Tibial nerve (tissue), 4 donors: ENCODE results near the gene CDNF. TPM values are rescaled to one million over a fixed set of nuclear protein-coding genes. Genes with fewer than 3 reads are reported as not detected.

ENCODE experiments used
- DNase-seq, 2 donors: peaks; one replicate each; pipeline ENCODE4 v3.0.0-alpha.2; 2019; ENCODE audit warnings: low spot score in 2 of 2
- H3K27ac ChIP-seq, 4 donors: fragments of 200-600 bp; sonication (generic) in 3 of 4; one replicate each; pipeline ENCODE4 v1.5.1; 2017 to 2019; ENCODE audit warnings: mild to moderate bottlenecking in 1 of 4
- H3K27me3 ChIP-seq, 2 donors: fragments of 200-600 bp; sonication (generic) in 1 of 2; one replicate each; pipeline versions ENCODE4 v1.5.1 to v1.6.0; 2017 to 2019
- H3K36me3 ChIP-seq, 3 donors: fragments of 200-600 bp; sonication (generic); one replicate each; pipeline ENCODE4 v1.5.1; 2018 to 2019
- H3K4me1 ChIP-seq, 4 donors: fragments of 200-600 bp; sonication (generic) in 3 of 4; one replicate each; pipeline ENCODE4 v1.5.1; 2017 to 2019
- H3K4me3 ChIP-seq, 4 donors: fragments of 200-600 bp; sonication (generic) in 3 of 4; one replicate each; pipeline ENCODE4 v1.5.1; 2017 to 2019; ENCODE audit warnings: mild to moderate bottlenecking in 1 of 4, moderate library complexity in 1 of 4
- H3K9me3 ChIP-seq, 4 donors: fragments of 200-600 bp; sonication (generic) in 3 of 4; one replicate each; pipeline ENCODE4 v1.5.1; 2017 to 2019
- EP300 ChIP-seq, 2 donors: sonication (generic); formaldehyde crosslinking; IDR thresholded peaks; one replicate each; pipeline ENCODE4 v1.6.1; 2017; ENCODE audit warnings: antibody characterized with exemption in 2 of 2, mild to moderate bottlenecking in 1 of 2
- POLR2A ChIP-seq, 2 donors: fragments of 450-650 bp; IDR thresholded peaks; one replicate each; pipeline ENCODE4 v1.6.1; 2017; ENCODE audit warnings: antibody characterized with exemption in 2 of 2, mild to moderate bottlenecking in 2 of 2, moderate library complexity in 2 of 2
- WGBS, 2 donors: methylation state at CpG; one replicate each; pipeline ENCODE4 v1.1.5; 2018; 5-methylcytosine and 5-hydroxymethylcytosine counted together
- total RNA-seq, 4 donors: library from RNA; depleted of rRNA; stranded (reverse); fragments of >200 nt; gene quantifications; one replicate each; pipeline ENCODE4 v1.1.0, GENCODE V29; 2016
- TF ChIP-seq, protein P1 (sequence below), 5 experiments: fragments of 200-600 bp in 3 of 5; fragments of 450-650 bp in 2 of 5; sonication (generic) in 3 of 5; IDR thresholded peaks; one replicate each; pipeline ENCODE4 v1.5.1; 2016 to 2019; ENCODE audit warnings: antibody characterized with exemption in 5 of 5, mild to moderate bottlenecking in 3 of 5, moderate library complexity in 2 of 5

The CDNF gene
- total RNA-seq, 4 donors from 2014 or later: 1.2 to 5.0 (median 4.6) TPM; not detected in 1

DNA sequence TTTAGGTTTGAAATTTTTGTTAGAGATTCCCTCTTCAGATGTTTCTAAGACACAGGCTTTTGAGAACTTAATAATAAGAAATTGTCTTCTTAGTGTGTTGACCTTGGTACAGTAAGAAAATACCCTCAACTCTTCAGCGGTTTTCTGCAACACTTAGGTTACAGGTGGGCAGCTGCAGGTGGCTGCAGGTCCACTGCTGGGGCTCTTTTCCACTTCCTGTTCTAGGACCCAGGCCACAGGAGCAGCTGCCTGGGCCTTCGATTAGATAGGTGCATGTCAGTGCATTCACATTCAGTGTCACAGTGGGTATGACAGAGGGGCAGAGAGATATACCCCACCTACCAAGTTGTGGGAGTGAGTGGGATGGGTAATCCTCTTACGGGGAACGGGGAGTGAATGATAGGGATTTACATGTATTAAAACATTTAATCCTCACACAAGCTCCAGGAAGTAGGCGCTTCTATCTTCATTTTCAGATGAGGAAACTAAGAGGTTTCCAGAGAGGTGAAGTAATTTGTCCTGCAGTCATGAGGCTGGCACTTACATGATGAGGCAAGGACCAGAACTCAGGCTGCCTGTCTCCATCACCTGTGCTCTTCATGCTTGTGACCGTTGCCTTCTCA lies 20.6 kb upstream of the CDNF start:
- Histone ChIP-seq H3K4me1 (no peaks in the 10 kb centered on the region), H3K36me3 (peaks cover 0 to 72% (median 0%) of the 10 kb centered on the region in 3 donors), H3K9me3 (no peaks in the 10 kb centered on the region), H3K27me3 (no peaks in the 10 kb centered on the region), H3K4me3 (no peak overlapping the region), H3K27ac (no peak overlapping the region)
- TF ChIP-seq POLR2A (IDR thresholded peaks at IDR 0.05): no peak
- TF ChIP-seq, protein P1, sequence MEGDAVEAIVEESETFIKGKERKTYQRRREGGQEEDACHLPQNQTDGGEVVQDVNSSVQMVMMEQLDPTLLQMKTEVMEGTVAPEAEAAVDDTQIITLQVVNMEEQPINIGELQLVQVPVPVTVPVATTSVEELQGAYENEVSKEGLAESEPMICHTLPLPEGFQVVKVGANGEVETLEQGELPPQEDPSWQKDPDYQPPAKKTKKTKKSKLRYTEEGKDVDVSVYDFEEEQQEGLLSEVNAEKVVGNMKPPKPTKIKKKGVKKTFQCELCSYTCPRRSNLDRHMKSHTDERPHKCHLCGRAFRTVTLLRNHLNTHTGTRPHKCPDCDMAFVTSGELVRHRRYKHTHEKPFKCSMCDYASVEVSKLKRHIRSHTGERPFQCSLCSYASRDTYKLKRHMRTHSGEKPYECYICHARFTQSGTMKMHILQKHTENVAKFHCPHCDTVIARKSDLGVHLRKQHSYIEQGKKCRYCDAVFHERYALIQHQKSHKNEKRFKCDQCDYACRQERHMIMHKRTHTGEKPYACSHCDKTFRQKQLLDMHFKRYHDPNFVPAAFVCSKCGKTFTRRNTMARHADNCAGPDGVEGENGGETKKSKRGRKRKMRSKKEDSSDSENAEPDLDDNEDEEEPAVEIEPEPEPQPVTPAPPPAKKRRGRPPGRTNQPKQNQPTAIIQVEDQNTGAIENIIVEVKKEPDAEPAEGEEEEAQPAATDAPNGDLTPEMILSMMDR (IDR thresholded peaks at IDR 0.05): no peak
- no peak for TF ChIP-seq EP300 (IDR thresholded peaks at IDR 0.05)
- no peak for DNase-seq
- WGBS, 2 donors: 91 to 95% methylated on average over 6 of the region's 6 CpGs

DNA sequence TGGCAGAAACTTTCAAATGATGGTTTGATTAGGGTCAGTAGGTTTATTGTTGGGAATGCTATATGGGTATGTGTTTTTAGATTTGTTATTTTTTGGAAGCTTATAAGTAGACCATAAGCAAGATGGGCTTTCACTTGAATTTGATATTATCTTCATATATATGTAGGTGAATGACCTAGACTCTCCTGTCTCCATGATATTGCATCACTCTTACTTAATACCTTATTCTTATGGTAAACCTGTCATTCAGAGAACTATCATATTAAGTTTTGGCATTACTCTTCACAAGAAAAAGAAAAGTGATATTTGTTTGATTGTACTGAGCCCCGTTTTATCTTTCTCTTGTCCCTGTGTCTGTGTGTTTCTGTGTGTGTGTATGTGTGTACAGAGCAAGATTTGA lies 17.6 kb upstream of the CDNF start:
- Histone ChIP-seq H3K36me3 (peaks cover 0 to 60% (median 0%) of the 10 kb centered on the region in 3 donors), H3K27me3 (no peaks in the 10 kb centered on the region), H3K4me3 (no peak overlapping the region), H3K9me3 (no peaks in the 10 kb centered on the region), H3K4me1 (no peaks in the 10 kb centered on the region), H3K27ac (no peak overlapping the region)
- WGBS, 2 donors: 88 to 96% methylated on average over 1 of the region's 1 CpG
- TF ChIP-seq, protein P1 (IDR thresholded peaks at IDR 0.05): no peak
- TF ChIP-seq POLR2A (IDR thresholded peaks at IDR 0.05): no peak
- TF ChIP-seq EP300 (IDR thresholded peaks at IDR 0.05): no peak
- no peak for DNase-seq

DNA sequence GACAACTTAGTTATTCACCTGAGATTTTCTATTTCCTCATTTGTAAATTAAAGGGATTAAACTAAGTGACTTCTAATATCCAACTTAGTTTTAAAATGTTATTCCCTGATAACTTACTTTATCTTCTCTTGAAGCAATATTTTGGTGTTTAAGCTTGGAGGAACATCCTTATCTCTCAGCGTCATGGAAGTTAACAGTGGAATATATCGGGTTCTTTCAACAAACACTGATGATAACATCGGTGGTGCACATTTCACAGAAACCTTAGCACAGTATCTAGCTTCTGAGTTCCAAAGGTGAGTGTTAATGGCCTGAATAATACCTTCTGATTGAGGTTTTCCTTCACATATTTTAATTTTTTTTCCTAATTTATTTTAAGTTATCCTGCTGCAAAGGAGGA lies 14.4 kb upstream of the CDNF start:
- no peaks in the 10 kb centered on the region for H3K4me1 ChIP-seq
- H3K4me3 ChIP-seq: no peak overlapping the region
- H3K27ac ChIP-seq: no peak overlapping the region
- DNase-seq: no peak
- TF ChIP-seq POLR2A (IDR thresholded peaks at IDR 0.05) (no peak), EP300 (IDR thresholded peaks at IDR 0.05) (no peak)
- TF ChIP-seq, protein P1 (IDR thresholded peaks at IDR 0.05): no peak
- H3K36me3 ChIP-seq: peaks cover 0 to 56% (median 0%) of the 10 kb centered on the region in 3 donors
- H3K27me3 ChIP-seq: no peaks in the 10 kb centered on the region
- H3K9me3 ChIP-seq: no peaks in the 10 kb centered on the region
- 94 to 99% methylated on average over 3 of the region's 3 CpGs for WGBS, 2 donors

DNA sequence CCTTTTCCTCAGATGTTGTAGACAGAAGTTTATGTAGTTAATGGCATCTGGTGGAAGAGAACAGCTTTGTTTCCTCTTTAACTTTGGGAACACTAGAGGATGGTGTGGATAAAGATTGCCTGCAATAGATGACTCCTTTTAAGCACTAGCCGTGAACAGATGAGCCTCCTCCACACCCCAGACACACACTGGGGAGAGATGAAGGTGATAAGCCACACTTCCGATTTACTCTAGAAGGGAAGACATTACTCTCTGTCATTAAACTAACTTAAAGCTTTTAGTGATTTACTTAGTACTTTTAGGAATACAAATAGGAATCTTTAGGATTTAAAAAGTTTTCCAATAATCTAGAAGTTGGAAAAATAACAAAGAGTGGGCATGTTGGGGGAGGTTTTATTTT lies 7.1 kb upstream of the CDNF start:
- H3K9me3 ChIP-seq: no peaks in the 10 kb centered on the region
- TF ChIP-seq, protein P1 (IDR thresholded peaks at IDR 0.05): no peak
- TF ChIP-seq EP300 (IDR thresholded peaks at IDR 0.05): no peak
- TF ChIP-seq POLR2A (IDR thresholded peaks at IDR 0.05): no peak
- H3K4me1 ChIP-seq: peaks cover 0 to 5% (median under 1%) of the 10 kb centered on the region in 4 donors
- no peaks in the 10 kb centered on the region for H3K27me3 ChIP-seq
- H3K27ac ChIP-seq: no peak overlapping the region
- DNase-seq: no peak
- H3K4me3 ChIP-seq: no peak overlapping the region
- WGBS, 2 donors: 85 to 87% methylated on average over 2 of the region's 2 CpGs
- peaks cover 2 to 74% (median 13%) of the 10 kb centered on the region in 3 donors for H3K36me3 ChIP-seq

DNA sequence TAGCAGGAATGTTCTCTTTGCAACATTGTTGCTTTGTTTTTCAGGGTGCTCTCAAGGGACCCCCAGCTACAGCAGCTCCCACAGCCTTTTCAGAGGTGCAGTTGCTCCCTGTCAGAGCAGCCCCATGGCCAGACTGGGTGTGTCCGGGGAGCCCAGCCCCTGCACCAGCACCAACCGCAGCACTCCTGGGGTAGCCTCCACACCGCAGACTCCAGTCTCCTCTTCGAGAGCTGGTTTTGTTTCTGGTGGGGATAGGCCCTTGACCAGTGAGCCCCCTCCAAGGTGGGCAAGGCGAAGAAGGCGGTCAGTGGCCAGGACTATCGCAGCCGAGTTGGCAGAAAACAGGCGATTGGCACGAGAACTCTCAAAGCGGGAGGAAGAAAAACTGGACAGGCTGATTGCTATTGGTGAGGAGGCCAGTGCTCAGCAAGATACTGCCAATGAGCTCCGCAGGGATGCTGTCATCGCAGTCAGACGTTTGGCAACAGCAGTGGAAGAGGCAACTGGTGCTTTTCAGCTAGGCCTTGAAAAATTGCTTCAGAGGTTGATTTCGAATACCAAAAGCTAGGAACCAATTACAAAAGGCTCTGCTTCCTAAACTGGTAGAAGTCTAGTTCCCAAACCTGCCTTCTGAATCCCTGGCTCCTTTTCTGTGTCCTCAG lies 5.6 kb upstream of the CDNF start:
- peaks cover 2 to 62% (median 13%) of the 10 kb centered on the region in 3 donors for H3K36me3 ChIP-seq

More for the DNA sequence above, 5.6 kb upstream of the CDNF start:
- no peak for DNase-seq
- TF ChIP-seq, protein P1 (IDR thresholded peaks at IDR 0.05): no peak
- TF ChIP-seq EP300 (IDR thresholded peaks at IDR 0.05) (no peak), POLR2A (IDR thresholded peaks at IDR 0.05) (no peak)
- H3K9me3 ChIP-seq: no peaks in the 10 kb centered on the region
- peaks cover 0 to 17% (median 7%) of the 10 kb centered on the region in 4 donors for H3K4me1 ChIP-seq
- H3K27ac ChIP-seq: no peak overlapping the region
- no peaks in the 10 kb centered on the region for H3K27me3 ChIP-seq
- H3K4me3 ChIP-seq: no peak overlapping the region
- 95 to 96% methylated on average over 12 to 15 of the region's 15 CpGs for WGBS, 2 donors
